B cell (primary cell): ENCODE results near the gene PITX2. TPM values are rescaled to one million over a fixed set of nuclear protein-coding genes. Genes with fewer than 3 reads are reported as not detected.

ENCODE experiments used
- ATAC-seq: fragments of 200-7000 bp; cut with Tn5 transposase; one replicate; pipeline ENCODE4 v1.10.0; 2021; ENCODE audit warnings: low read depth, mild to moderate bottlenecking, moderate number of reproducible peaks, moderate library complexity
- CTCF ChIA-PET: fragments of 350-600 bp; sonication (Branson Sonifier 250); formaldehyde crosslinking; loops from one replicate; lab custom pipeline; 2021; ENCODE audit warnings: antibody characterized with exemption, inconsistent platforms; lab: Charles Lee
- POLR2A ChIA-PET: fragments of 350-600 bp; sonication (Branson Sonifier 250); formaldehyde crosslinking; loops from one replicate; lab custom pipeline; 2021; ENCODE audit warnings: antibody characterized with exemption; lab: Charles Lee
- DNase-seq: peaks from one replicate; pipeline ENCODE4 v3.0.0; 2013
- H2AFZ ChIP-seq: 2 replicates; pipeline ENCODE4 v1.6.1; 2012; ENCODE audit warnings: mild to moderate bottlenecking, low read depth, low read length; ENCODE audit not compliant: insufficient read depth, poor library complexity, severe bottlenecking
- H3K27ac ChIP-seq, 2 donors: 1 replicate in 1 of 2; 2 replicates in 1 of 2; pipeline ENCODE4 v1.5.1; 2012 to 2013; ENCODE audit warnings: low read length in 2 of 2, mild to moderate bottlenecking in 2 of 2, moderate library complexity in 1 of 2
- H3K27me3 ChIP-seq, 4 experiments: fragments of 200-600 bp in 1 of 4; sonication (generic) in 1 of 4; replicated peaks in 1 of 4; 1 replicate in 2 of 4; 2 replicates in 2 of 4; pipeline versions ENCODE4 v1.6.1 to v1.7.0; 2013 to 2016; ENCODE audit warnings: low read length in 3 of 4, mild to moderate bottlenecking in 2 of 4, mixed read lengths in 1 of 4, moderate library complexity in 1 of 4; ENCODE audit not compliant: insufficient read depth in 4 of 4, control insufficient read depth in 3 of 4; ENCODE audit errors: control extremely low read depth in 1 of 4
- H3K36me3 ChIP-seq, 2 experiments: replicated peaks in 1 of 2; 1 replicate in 1 of 2; 2 replicates in 1 of 2; pipeline versions ENCODE4 v1.6.1 to v1.7.1; 2013; ENCODE audit warnings: low read length in 1 of 2; ENCODE audit not compliant: insufficient read depth in 2 of 2, control insufficient read depth in 1 of 2; ENCODE audit errors: control extremely low read depth in 1 of 2, extremely low read depth in 1 of 2
- H3K4me1 ChIP-seq, 2 donors: fragments of 200-600 bp in 1 of 2; sonication (generic) in 1 of 2; 1 replicate in 1 of 2; 2 replicates in 1 of 2; pipeline versions ENCODE4 v1.5.1 to v1.6.1; 2013 to 2017; ENCODE audit warnings: low read length in 2 of 2; ENCODE audit not compliant: control insufficient read depth in 2 of 2, insufficient read depth in 2 of 2
- H3K4me2 ChIP-seq: replicated peaks from 2 replicates; pipeline ENCODE3; 2012; ENCODE audit warnings: mild to moderate bottlenecking, low read depth, low read length; ENCODE audit not compliant: poor library complexity, severe bottlenecking
- H3K4me3 ChIP-seq, 5 experiments: fragments of 200-600 bp in 1 of 5; sonication (generic) in 1 of 5; 1 replicate in 3 of 5; 2 replicates in 2 of 5; pipeline versions ENCODE4 v1.5.1 to v1.7.0; 2011 to 2016; ENCODE audit warnings: low read length in 4 of 5, mild to moderate bottlenecking in 4 of 5, low read depth in 2 of 5, control low read depth in 1 of 5, moderate library complexity in 1 of 5; ENCODE audit not compliant: insufficient read depth in 1 of 5; ENCODE audit errors: control extremely low read depth in 1 of 5, extremely low read depth in 1 of 5
- H3K79me2 ChIP-seq: fragments of 200-600 bp; sonication (generic); one replicate; pipeline ENCODE4 v1.6.0; 2016; ENCODE audit warnings: low read length; ENCODE audit not compliant: control insufficient read depth, insufficient read depth
- H3K9ac ChIP-seq: fragments of 200-600 bp; sonication (generic); 2 replicates; pipeline ENCODE4 v1.6.1; 2017; ENCODE audit warnings: mild to moderate bottlenecking, low read length, moderate library complexity
- H3K9me3 ChIP-seq, 3 donors: one replicate each; pipeline versions ENCODE4 v1.6.1 to v1.7.1; 2013; ENCODE audit warnings: low read length in 2 of 3; ENCODE audit not compliant: control insufficient read depth in 2 of 3, insufficient read depth in 1 of 3; ENCODE audit errors: control extremely low read depth in 1 of 3
- H4K20me1 ChIP-seq: 2 replicates; pipeline ENCODE4 v1.6.0; 2012; ENCODE audit warnings: mild to moderate bottlenecking, low read length; ENCODE audit not compliant: insufficient read depth, control insufficient read depth, poor library complexity, severe bottlenecking
- H3K27ac Mint-ChIP-seq: one replicate; pipeline ENCODE4 v1.8.0; 2021; ENCODE audit warnings: mixed read lengths
- H3K27me3 Mint-ChIP-seq: one replicate; pipeline ENCODE4 v1.8.0; 2021; ENCODE audit warnings: mixed read lengths
- H3K4me1 Mint-ChIP-seq: one replicate; pipeline ENCODE4 v1.8.0; 2021; ENCODE audit warnings: mixed read lengths
- H3K4me3 Mint-ChIP-seq: one replicate; pipeline ENCODE4 v1.8.0; 2021; ENCODE audit warnings: mixed read lengths
- H3K9me3 Mint-ChIP-seq: one replicate; pipeline ENCODE4 v1.8.0; 2022; ENCODE audit warnings: mixed read lengths; ENCODE audit not compliant: insufficient read depth
- CTCF ChIP-seq: fragments of 200-600 bp; IDR thresholded peaks from one replicate; pipeline ENCODE4 v1.8.0; 2022; ENCODE audit warnings: antibody characterized with exemption, mild to moderate bottlenecking
- EZH2 ChIP-seq: IDR thresholded peaks from 2 replicates; pipeline ENCODE4 v1.6.1; 2012; ENCODE audit warnings: borderline replicate concordance, low read depth, mild to moderate bottlenecking, moderate library complexity, low read length; ENCODE audit not compliant: insufficient read depth, poor library complexity, severe bottlenecking
- WGBS: methylation state at CpG from one replicate; pipeline ENCODE4 v1.1.5; 2013; ENCODE audit warnings: missing lambda C conversion rate; ENCODE audit not compliant: insufficient coverage; 5-methylcytosine and 5-hydroxymethylcytosine counted together
- intact Hi-C: fragments of 100-400 bp; cut with micrococcal nuclease; formaldehyde crosslinking; loops from one replicate; pipeline ENCODE4 v1.10.0; 2022
- polyA plus RNA-seq: library from polyadenylated mRNA; depleted of rRNA; stranded (reverse); fragments of >200 nt; gene quantifications from 2 replicates; pipeline ENCODE4 v1.2.3, GENCODE V29; 2012
- total RNA-seq, 2 donors: library from RNA; stranded (reverse); fragments of 120-200 nt in 1 of 2; gene quantifications; 1 replicate in 1 of 2; 2 replicates in 1 of 2; pipeline versions ENCODE4 v1.2.3 to v1.2.4, GENCODE V29; 2013 to 2022

PITX2 gene
- total and polyA plus RNA-seq, 2 donors (not counting 1 experiment from before 2014, with no cell fraction given) = not detected

GRCh38 chr4:110621839-110622751 lies 782 bp downstream of the PITX2 start:
- H3K27ac Mint-ChIP-seq = no peak overlapping the region
- Histone ChIP-seq H3K79me2 (no peaks in the 10 kb centered on the region), H3K9me3 (peaks cover 1 to 58% (median 7%) of the 10 kb centered on the region in 3 donors), H3K36me3 (no peaks in the 10 kb centered on the region), H3K9ac (no peak overlapping the region), H3K4me3 (peak overlapping the region in 1 of 5 experiments; percentile 3), H3K27me3 (peaks cover 0 to 84% (median 71%) of the 10 kb centered on the region in 4 experiments), H3K4me1 (peaks cover 27 to 40% of the 10 kb centered on the region in 2 donors), H4K20me1 (no peaks in the 10 kb centered on the region), H2AFZ (no peak overlapping the region), H3K4me2 (peak overlapping the region; percentile 58), H3K27ac (no peak overlapping the region)
- TF ChIP-seq CTCF = no peak
- ChIA-PET CTCF (no interaction called here), POLR2A (no interaction called here)
- ATAC-seq (no peak), DNase-seq (no peak)
- H3K4me1 Mint-ChIP-seq = peaks cover 33% of the 10 kb centered on the region
- H3K9me3 Mint-ChIP-seq = no peaks in the 10 kb centered on the region
- 14% methylated on average over 73 of the region's 73 CpGs for WGBS
- H3K4me3 Mint-ChIP-seq = peak overlapping the region; percentile 69
- peaks cover 85% of the 10 kb centered on the region for H3K27me3 Mint-ChIP-seq
- intact Hi-C loops = no loop called here

- Histone ChIP-seq H3K27ac (no peak overlapping the region), H3K9me3 (peaks cover 1 to 52% (median 7%) of the 10 kb centered on the region in 3 donors), H3K4me3 (no peak overlapping the region), H3K79me2 (no peaks in the 10 kb centered on the region), H3K4me1 (peaks cover 27 to 40% of the 10 kb centered on the region in 2 donors), H3K9ac (no peak overlapping the region), H4K20me1 (no peaks in the 10 kb centered on the region), H3K27me3 (peaks cover 0 to 83% (median 70%) of the 10 kb centered on the region in 4 experiments), H2AFZ (no peak overlapping the region), H3K4me2 (peak overlapping the region; percentile 58), H3K36me3 (no peaks in the 10 kb centered on the region)
- no peak for ATAC-seq
- H3K4me3 Mint-ChIP-seq = peak overlapping the region; percentile 35
- DNase-seq = no peak
- H3K27me3 Mint-ChIP-seq = peaks cover 86% of the 10 kb centered on the region
- H3K4me1 Mint-ChIP-seq = peaks cover 33% of the 10 kb centered on the region
- intact Hi-C loops = no loop called here
- CTCF ChIA-PET = interaction anchor here (1.0 kb wide), 1 partner anchor 17 kb away, joined by 3 read pairs; no protein-coding TSS in a partner anchor
- TF ChIP-seq EZH2 (no peak), CTCF (no peak)
- 8% methylated on average over 33 of the region's 40 CpGs for WGBS
- no peak overlapping the region for H3K27ac Mint-ChIP-seq
- POLR2A ChIA-PET = no interaction called here
- H3K9me3 Mint-ChIP-seq = no peaks in the 10 kb centered on the region
These were observed 1.5 kb downstream of the PITX2 start for GRCh38 chr4:110621328-110621812.
